ENCODE data around the gene OR10A6.

GRCh38 chr11:7955191-7955590 lies 24.1 kb upstream of the OR10A6 start:
- TF ChIP-seq, protein P1, sequence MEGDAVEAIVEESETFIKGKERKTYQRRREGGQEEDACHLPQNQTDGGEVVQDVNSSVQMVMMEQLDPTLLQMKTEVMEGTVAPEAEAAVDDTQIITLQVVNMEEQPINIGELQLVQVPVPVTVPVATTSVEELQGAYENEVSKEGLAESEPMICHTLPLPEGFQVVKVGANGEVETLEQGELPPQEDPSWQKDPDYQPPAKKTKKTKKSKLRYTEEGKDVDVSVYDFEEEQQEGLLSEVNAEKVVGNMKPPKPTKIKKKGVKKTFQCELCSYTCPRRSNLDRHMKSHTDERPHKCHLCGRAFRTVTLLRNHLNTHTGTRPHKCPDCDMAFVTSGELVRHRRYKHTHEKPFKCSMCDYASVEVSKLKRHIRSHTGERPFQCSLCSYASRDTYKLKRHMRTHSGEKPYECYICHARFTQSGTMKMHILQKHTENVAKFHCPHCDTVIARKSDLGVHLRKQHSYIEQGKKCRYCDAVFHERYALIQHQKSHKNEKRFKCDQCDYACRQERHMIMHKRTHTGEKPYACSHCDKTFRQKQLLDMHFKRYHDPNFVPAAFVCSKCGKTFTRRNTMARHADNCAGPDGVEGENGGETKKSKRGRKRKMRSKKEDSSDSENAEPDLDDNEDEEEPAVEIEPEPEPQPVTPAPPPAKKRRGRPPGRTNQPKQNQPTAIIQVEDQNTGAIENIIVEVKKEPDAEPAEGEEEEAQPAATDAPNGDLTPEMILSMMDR (IDR thresholded peaks at IDR 0.05) = no peak
- TF ChIP-seq POLR2A (IDR thresholded peaks at IDR 0.05) (no peak), EP300 (IDR thresholded peaks at IDR 0.05) (no peak)

All from tibial nerve (tissue), 4 donors.